MM.1S (cell line): ENCODE measurements around the gene GPC5.

Experiments
- EZH2 ChIP-seq: fragments of 300-600 bp; sonication (generic); optimal IDR thresholded peaks from 2 replicates; pipeline ENCODE3; 2017; ENCODE audit warnings: low read depth, mild to moderate bottlenecking, antibody characterized with exemption, low read length, mixed read lengths
- TF ChIP-seq, protein P1 (sequence below): fragments of 300-600 bp; sonication (generic); IDR thresholded peaks from 2 replicates; pipeline ENCODE4 v1.5.1; 2016; ENCODE audit warnings: antibody characterized with exemption, low read length, mixed read lengths

DNA sequence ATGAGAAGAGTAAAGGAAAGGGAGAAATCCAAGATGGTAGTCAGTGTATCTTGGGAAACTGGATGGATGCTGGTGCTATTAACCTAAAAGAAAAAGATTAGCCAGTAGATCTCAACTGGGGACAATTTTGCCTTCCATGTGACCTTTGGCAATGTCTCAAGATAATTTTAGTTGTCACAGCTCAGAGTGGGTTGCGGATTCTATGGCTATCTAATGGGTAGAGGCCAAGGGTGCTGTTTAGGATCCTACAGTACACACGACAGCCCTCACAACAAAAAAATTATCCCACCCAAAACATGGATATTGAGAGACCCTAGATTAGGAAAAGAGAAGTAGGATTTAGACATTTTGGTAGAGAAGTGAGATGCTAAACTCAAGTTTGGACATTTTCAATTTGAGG is 258.9 kb downstream of the GPC5 start:
- TF ChIP-seq, protein P1, sequence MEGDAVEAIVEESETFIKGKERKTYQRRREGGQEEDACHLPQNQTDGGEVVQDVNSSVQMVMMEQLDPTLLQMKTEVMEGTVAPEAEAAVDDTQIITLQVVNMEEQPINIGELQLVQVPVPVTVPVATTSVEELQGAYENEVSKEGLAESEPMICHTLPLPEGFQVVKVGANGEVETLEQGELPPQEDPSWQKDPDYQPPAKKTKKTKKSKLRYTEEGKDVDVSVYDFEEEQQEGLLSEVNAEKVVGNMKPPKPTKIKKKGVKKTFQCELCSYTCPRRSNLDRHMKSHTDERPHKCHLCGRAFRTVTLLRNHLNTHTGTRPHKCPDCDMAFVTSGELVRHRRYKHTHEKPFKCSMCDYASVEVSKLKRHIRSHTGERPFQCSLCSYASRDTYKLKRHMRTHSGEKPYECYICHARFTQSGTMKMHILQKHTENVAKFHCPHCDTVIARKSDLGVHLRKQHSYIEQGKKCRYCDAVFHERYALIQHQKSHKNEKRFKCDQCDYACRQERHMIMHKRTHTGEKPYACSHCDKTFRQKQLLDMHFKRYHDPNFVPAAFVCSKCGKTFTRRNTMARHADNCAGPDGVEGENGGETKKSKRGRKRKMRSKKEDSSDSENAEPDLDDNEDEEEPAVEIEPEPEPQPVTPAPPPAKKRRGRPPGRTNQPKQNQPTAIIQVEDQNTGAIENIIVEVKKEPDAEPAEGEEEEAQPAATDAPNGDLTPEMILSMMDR, result no peak
- no peak for TF ChIP-seq EZH2
